Measurements from ENCODE around the gene HNRNPH3.
A peak's percentile ranks its signal among the peaks of the same experiment; 100 is the strongest.
"Not testable (repeated sequence)": the region's sequence is repeated elsewhere in the genome, so short reads cannot be mapped to it uniquely, and the experiment has no call there.

The HNRNPH3 gene

GRCh38 chr10:68303849-68304412 is 27.9 kb upstream of the HNRNPH3 start:
- H3K9me3 ChIP-seq (ENCODE audit: control insufficient read depth in 1 of 2, low read length in 2 of 2) = no peaks in the 10 kb centered on the region
- H3K4me3 ChIP-seq (ENCODE audit: low read depth in 1 of 2, low read length in 2 of 2) = peak overlapping the region; percentile 56 to 65
- H3K27ac ChIP-seq (ENCODE audit: low read depth, low read length) = no peak overlapping the region
- no peaks in the 10 kb centered on the region for H3K27me3 ChIP-seq (ENCODE audit: control insufficient read depth in 1 of 2, insufficient read depth in 2 of 2, low read length in 2 of 2)
- H3K9ac ChIP-seq (ENCODE audit: low read depth in 1 of 2, low read length in 2 of 2) = peak overlapping the region in 1 of 2 donors; percentile 27
- H3K4me1 ChIP-seq (ENCODE audit: control insufficient read depth in 1 of 2, insufficient read depth in 2 of 2, low read length in 2 of 2) = peaks cover 12 to 20% of the 10 kb centered on the region in 2 donors
- peaks cover 0 to 4% of the 10 kb centered on the region in 2 donors for H3K36me3 ChIP-seq (ENCODE audit: control insufficient read depth in 1 of 2, insufficient read depth in 2 of 2, low read length in 2 of 2)

DNA sequence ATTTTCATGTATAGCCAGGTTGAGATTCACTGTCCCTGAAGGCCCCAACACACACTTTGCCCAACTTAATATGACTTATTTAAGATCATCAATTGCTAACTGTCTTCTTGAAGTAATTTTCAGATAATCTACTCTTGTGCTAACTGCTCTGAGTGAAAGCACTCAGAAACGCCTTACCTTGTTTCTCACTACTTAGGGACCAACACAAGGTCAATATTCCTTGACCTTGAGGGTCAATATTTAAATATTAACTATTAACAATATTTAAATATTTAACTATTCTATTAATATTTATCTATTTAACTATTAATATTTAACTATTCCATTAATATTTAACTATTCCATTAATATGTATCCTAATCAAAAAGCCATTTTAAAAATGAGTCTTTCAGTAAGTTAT is 26.0 kb upstream of the HNRNPH3 start:
- Histone ChIP-seq H3K4me1 (ENCODE audit: control insufficient read depth in 1 of 2, insufficient read depth in 2 of 2, low read length in 2 of 2) (peaks cover 10 to 12% of the 10 kb centered on the region in 2 donors), H3K9me3 (ENCODE audit: control insufficient read depth in 1 of 2, low read length in 2 of 2) (no peaks in the 10 kb centered on the region), H3K9ac (ENCODE audit: low read depth in 1 of 2, low read length in 2 of 2) (peak overlapping the region; percentile 57 to 58), H3K27ac (ENCODE audit: low read depth, low read length) (no peak overlapping the region), H3K4me3 (ENCODE audit: low read depth in 1 of 2, low read length in 2 of 2) (peak overlapping the region; percentile 58 to 70), H3K36me3 (ENCODE audit: control insufficient read depth in 1 of 2, insufficient read depth in 2 of 2, low read length in 2 of 2) (no peaks in the 10 kb centered on the region), H3K27me3 (ENCODE audit: control insufficient read depth in 1 of 2, insufficient read depth in 2 of 2, low read length in 2 of 2) (no peaks in the 10 kb centered on the region)

DNA sequence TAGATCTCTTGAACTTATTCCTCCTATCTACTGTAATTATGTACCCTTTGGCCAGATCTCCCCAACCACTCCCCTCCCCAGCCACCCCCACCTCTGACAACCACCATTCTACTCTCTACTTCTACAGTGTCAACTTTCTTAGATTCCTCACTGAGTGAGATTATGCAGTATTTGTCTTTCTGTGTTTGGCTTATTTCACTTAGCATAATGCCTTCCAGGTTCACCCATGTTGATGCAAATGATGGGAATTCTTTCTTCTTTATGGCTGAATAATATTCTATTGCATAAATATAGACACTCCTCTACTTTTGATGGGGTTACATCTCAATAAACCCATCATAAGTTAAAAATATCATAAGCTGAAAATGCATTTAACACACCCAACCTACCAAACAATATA is 21.3 kb upstream of the HNRNPH3 start:
- Histone ChIP-seq H3K9ac (ENCODE audit: low read depth in 1 of 2, low read length in 2 of 2) (no peak overlapping the region), H3K27ac (ENCODE audit: low read depth, low read length) (no peak overlapping the region), H3K9me3 (ENCODE audit: control insufficient read depth in 1 of 2, low read length in 2 of 2) (no peaks in the 10 kb centered on the region), H3K4me3 (ENCODE audit: low read depth in 1 of 2, low read length in 2 of 2) (no peak overlapping the region), H3K36me3 (ENCODE audit: control insufficient read depth in 1 of 2, insufficient read depth in 2 of 2, low read length in 2 of 2) (no peaks in the 10 kb centered on the region), H3K27me3 (ENCODE audit: control insufficient read depth in 1 of 2, insufficient read depth in 2 of 2, low read length in 2 of 2) (no peaks in the 10 kb centered on the region), H3K4me1 (ENCODE audit: control insufficient read depth in 1 of 2, insufficient read depth in 2 of 2, low read length in 2 of 2) (peaks cover 0 to 4% of the 10 kb centered on the region in 2 donors)

GRCh38 chr10:68314930-68315329 is 16.9 kb upstream of the HNRNPH3 start:
- H3K27me3 ChIP-seq (ENCODE audit: control insufficient read depth in 1 of 2, insufficient read depth in 2 of 2, low read length in 2 of 2); H3K9ac ChIP-seq (ENCODE audit: low read depth in 1 of 2, low read length in 2 of 2); H3K4me1 ChIP-seq (ENCODE audit: control insufficient read depth in 1 of 2, insufficient read depth in 2 of 2, low read length in 2 of 2); H3K4me3 ChIP-seq (ENCODE audit: low read depth in 1 of 2, low read length in 2 of 2); H3K36me3 ChIP-seq (ENCODE audit: control insufficient read depth in 1 of 2, insufficient read depth in 2 of 2, low read length in 2 of 2); H3K27ac ChIP-seq (ENCODE audit: low read depth, low read length): not testable (repeated sequence)
- H3K9me3 ChIP-seq (ENCODE audit: control insufficient read depth in 1 of 2, low read length in 2 of 2) = peaks cover 11 to 15% of the 10 kb centered on the region in 2 donors

DNA sequence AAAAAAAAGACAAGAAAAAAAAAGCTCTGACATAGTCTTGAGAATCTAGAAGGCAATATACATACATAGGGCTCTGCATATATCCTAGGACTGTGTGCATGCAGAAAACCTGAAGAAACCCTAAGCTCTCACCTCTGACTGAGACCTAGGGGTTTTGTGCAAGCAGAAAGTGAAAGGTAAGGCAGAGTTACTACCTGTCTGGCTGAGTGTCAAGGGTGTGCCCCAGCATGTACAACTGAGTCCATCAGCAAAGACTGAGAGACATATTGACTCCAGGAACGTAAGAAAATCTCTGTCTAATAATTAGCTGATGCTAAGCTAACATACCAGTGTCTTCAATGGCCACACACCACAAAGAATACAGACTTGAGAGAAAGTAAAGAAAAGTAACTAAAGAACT is 16.3 kb upstream of the HNRNPH3 start:
- no peaks in the 10 kb centered on the region for H3K36me3 ChIP-seq (ENCODE audit: control insufficient read depth in 1 of 2, insufficient read depth in 2 of 2, low read length in 2 of 2)
- no peak overlapping the region for H3K9ac ChIP-seq (ENCODE audit: low read depth in 1 of 2, low read length in 2 of 2)
- no peaks in the 10 kb centered on the region for H3K27me3 ChIP-seq (ENCODE audit: control insufficient read depth in 1 of 2, insufficient read depth in 2 of 2, low read length in 2 of 2)
- no peak overlapping the region for H3K4me3 ChIP-seq (ENCODE audit: low read depth in 1 of 2, low read length in 2 of 2)
- no peak overlapping the region for H3K27ac ChIP-seq (ENCODE audit: low read depth, low read length)
- peaks cover 11 to 15% of the 10 kb centered on the region in 2 donors for H3K9me3 ChIP-seq (ENCODE audit: control insufficient read depth in 1 of 2, low read length in 2 of 2)
- H3K4me1 ChIP-seq (ENCODE audit: control insufficient read depth in 1 of 2, insufficient read depth in 2 of 2, low read length in 2 of 2) = peaks cover 0 to 8% of the 10 kb centered on the region in 2 donors

DNA sequence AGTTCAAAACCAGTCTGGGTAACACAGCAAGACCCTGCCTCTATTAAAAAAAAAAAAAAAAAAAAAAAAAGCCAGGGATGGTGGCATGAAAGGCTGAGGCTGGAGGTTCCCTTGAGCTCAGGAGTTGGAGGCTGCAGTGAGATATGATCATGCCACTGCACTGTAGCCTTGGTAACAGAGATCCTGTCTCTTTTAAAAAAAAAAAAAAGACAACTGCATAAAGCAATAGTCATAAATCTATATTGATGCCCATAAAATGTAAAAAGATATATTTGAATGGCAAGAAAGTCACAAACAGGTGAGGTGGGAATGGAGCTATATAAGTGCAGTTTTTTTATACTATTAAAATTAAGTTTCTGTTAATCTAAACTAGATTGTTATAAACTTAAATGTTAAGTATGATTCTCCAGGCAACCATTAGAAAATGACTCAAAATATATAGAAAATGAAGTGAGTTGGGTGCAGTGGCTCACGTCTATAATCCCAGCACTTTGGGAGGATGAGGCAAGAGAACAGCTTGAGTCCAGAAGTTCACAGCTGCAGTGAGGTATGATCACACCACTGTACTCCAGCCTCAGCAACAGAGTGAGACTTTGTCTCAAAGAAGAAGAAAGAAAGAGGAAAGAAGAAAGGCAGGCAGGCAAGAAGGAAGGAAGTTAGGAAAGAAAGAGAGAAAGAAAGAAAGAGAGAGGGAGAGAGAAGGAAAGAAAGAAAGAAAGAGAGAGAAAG is 13.4 kb upstream of the HNRNPH3 start:
- no peaks in the 10 kb centered on the region for H3K36me3 ChIP-seq (ENCODE audit: control insufficient read depth in 1 of 2, insufficient read depth in 2 of 2, low read length in 2 of 2)
- no peak overlapping the region for H3K9ac ChIP-seq (ENCODE audit: low read depth in 1 of 2, low read length in 2 of 2)
- peaks cover 0 to 8% of the 10 kb centered on the region in 2 donors for H3K4me1 ChIP-seq (ENCODE audit: control insufficient read depth in 1 of 2, insufficient read depth in 2 of 2, low read length in 2 of 2)
- H3K27ac ChIP-seq (ENCODE audit: low read depth, low read length) = no peak overlapping the region
- peak overlapping the region in 1 of 2 donors; percentile 40 for H3K4me3 ChIP-seq (ENCODE audit: low read depth in 1 of 2, low read length in 2 of 2)
- H3K9me3 ChIP-seq (ENCODE audit: control insufficient read depth in 1 of 2, low read length in 2 of 2) = peaks cover 11 to 15% of the 10 kb centered on the region in 2 donors
- H3K27me3 ChIP-seq (ENCODE audit: control insufficient read depth in 1 of 2, insufficient read depth in 2 of 2, low read length in 2 of 2) = no peaks in the 10 kb centered on the region

DNA sequence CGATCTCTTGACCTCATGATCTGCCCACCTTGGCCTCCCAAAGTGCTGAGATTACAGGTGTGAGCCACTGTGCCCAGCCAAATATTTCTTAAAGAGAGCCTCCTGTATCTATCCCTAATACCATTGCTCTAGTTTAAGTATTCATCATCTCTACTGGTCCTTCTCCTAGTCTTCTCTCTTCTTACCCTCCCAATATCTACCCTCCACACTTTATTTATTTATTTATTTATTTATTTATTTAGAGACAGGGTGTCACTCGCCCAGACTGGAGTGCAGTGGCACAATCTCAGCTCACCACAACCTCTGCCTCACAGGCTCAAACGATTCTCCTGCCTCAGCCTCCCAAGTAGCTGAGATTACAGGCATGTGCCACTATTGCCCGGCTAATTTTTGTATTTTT is 7.5 kb upstream of the HNRNPH3 start:
- peaks cover 11 to 15% of the 10 kb centered on the region in 2 donors for H3K4me1 ChIP-seq (ENCODE audit: control insufficient read depth in 1 of 2, insufficient read depth in 2 of 2, low read length in 2 of 2)
- H3K27me3 ChIP-seq (ENCODE audit: control insufficient read depth in 1 of 2, insufficient read depth in 2 of 2, low read length in 2 of 2); H3K27ac ChIP-seq (ENCODE audit: low read depth, low read length); H3K4me3 ChIP-seq (ENCODE audit: low read depth in 1 of 2, low read length in 2 of 2); H3K9me3 ChIP-seq (ENCODE audit: control insufficient read depth in 1 of 2, low read length in 2 of 2); H3K36me3 ChIP-seq (ENCODE audit: control insufficient read depth in 1 of 2, insufficient read depth in 2 of 2, low read length in 2 of 2); H3K9ac ChIP-seq (ENCODE audit: low read depth in 1 of 2, low read length in 2 of 2): not testable (repeated sequence)

DNA sequence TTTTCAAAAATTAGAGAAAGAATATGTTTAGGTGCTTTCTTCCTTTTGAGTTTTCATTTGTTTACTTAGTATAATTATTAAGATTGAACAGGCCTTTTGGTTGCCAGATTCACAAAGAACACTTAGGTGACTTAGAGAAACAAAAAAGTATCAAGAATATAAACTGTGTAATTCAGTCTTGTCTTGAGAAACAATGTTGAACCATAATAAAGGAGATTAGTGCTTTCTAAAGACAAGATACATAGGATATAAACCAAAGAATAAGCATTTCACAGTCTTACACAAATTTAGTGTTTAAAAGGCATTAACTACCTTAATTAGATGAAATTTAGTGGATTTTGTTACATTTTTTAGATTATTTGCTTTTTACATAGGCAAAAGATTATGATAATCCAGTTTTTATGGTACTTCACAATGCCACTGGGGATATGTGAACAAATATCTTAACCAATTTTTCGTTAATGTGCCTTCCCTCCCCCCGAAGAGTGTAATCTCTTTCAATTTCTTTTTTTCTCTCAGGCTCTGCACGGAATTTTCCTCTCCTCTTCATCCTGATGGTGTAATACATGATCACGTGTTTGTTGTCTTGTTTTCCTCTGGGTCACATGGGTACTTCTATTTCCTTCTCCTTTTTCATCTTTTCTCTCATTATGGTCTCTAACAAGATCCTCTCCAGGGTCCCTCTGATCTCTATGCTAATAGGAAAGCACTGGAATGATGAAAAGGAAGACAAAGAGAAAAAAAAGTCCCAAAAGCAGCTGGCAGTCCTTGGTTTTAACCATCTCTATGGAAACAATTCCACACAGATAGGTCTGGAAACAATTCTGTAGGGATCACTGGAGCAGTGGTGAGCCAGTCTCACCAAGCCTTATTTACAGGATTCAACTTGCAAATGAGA is 3.7 kb upstream of the HNRNPH3 start:
- Histone ChIP-seq H3K9ac (ENCODE audit: low read depth in 1 of 2, low read length in 2 of 2) (peak overlapping the region in 1 of 2 donors; percentile 25), H3K27ac (ENCODE audit: low read depth, low read length) (peak overlapping the region; percentile 28), H3K9me3 (ENCODE audit: control insufficient read depth in 1 of 2, low read length in 2 of 2) (no peaks in the 10 kb centered on the region), H3K36me3 (ENCODE audit: control insufficient read depth in 1 of 2, insufficient read depth in 2 of 2, low read length in 2 of 2) (no peaks in the 10 kb centered on the region), H3K4me1 (ENCODE audit: control insufficient read depth in 1 of 2, insufficient read depth in 2 of 2, low read length in 2 of 2) (peaks cover 19 to 27% of the 10 kb centered on the region in 2 donors), H3K4me3 (ENCODE audit: low read depth in 1 of 2, low read length in 2 of 2) (peak overlapping the region; percentile 10 to 44), H3K27me3 (ENCODE audit: control insufficient read depth in 1 of 2, insufficient read depth in 2 of 2, low read length in 2 of 2) (no peaks in the 10 kb centered on the region)

DNA sequence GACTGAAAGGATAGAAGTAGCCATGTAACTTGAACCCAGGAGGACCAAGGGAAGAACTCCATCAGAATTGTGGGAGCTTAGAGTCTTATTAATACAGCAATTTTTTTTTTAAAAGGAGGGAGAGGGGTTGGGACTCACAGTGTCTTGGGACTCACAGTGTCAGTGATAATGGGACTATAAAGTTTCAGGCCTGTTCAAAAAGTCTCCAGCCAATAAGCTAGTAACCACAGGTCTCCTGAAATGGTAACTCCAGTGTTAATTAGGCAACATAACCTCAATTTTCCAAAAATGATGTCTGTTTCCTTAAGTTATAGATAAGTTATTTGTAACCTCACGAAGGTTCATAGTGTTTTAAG is 2.4 kb upstream of the HNRNPH3 start:
- no peak overlapping the region for H3K4me3 ChIP-seq (ENCODE audit: low read depth in 1 of 2, low read length in 2 of 2)
- H3K27ac ChIP-seq (ENCODE audit: low read depth, low read length) = no peak overlapping the region
- H3K27me3 ChIP-seq (ENCODE audit: control insufficient read depth in 1 of 2, insufficient read depth in 2 of 2, low read length in 2 of 2) = no peaks in the 10 kb centered on the region
- H3K36me3 ChIP-seq (ENCODE audit: control insufficient read depth in 1 of 2, insufficient read depth in 2 of 2, low read length in 2 of 2) = no peaks in the 10 kb centered on the region
- H3K9me3 ChIP-seq (ENCODE audit: control insufficient read depth in 1 of 2, low read length in 2 of 2) = no peaks in the 10 kb centered on the region
- peaks cover 22 to 27% of the 10 kb centered on the region in 2 donors for H3K4me1 ChIP-seq (ENCODE audit: control insufficient read depth in 1 of 2, insufficient read depth in 2 of 2, low read length in 2 of 2)
- H3K9ac ChIP-seq (ENCODE audit: low read depth in 1 of 2, low read length in 2 of 2) = no peak overlapping the region

All from duodenal mucosa (tissue), 2 donors.